ENCODE measurements around the gene B2M.
"Not testable (repeated sequence)": the region's sequence is repeated elsewhere in the genome, so short reads cannot be mapped to it uniquely, and the experiment has no call there.

Gene B2M

GRCh38 chr15:44695294-44695693 lies 16.0 kb upstream of the B2M start:
- FAIRE-seq (no peak), DNase-seq (ENCODE audit: extremely low spot score, insufficient read length, low read depth) (no peak)

GRCh38 chr15:44697014-44697413 lies 14.3 kb upstream of the B2M start:
- no peak for FAIRE-seq
- DNase-seq (ENCODE audit: extremely low spot score, insufficient read length, low read depth): no peak

GRCh38 chr15:44698641-44699040 lies 12.7 kb upstream of the B2M start:
- FAIRE-seq: no peak
- no peak for DNase-seq (ENCODE audit: extremely low spot score, insufficient read length, low read depth)

GRCh38 chr15:44700676-44701075 lies 10.6 kb upstream of the B2M start:
- not testable (repeated sequence) for FAIRE-seq; DNase-seq (ENCODE audit: extremely low spot score, insufficient read length, low read depth)

GRCh38 chr15:44705986-44706385 lies 5.3 kb upstream of the B2M start:
- DNase-seq (ENCODE audit: extremely low spot score, insufficient read length, low read depth) (no peak), FAIRE-seq (no peak)

- no peak for DNase-seq (ENCODE audit: extremely low spot score, insufficient read length, low read depth)
- FAIRE-seq: no peak
Observed at GRCh38 chr15:44706401-44706800, 4.9 kb upstream of the B2M start.

GRCh38 chr15:44706946-44707636 lies 4.2 kb upstream of the B2M start:
- FAIRE-seq (no peak), DNase-seq (ENCODE audit: extremely low spot score, insufficient read length, low read depth) (no peak)

- DNase-seq (ENCODE audit: extremely low spot score, insufficient read length, low read depth): no peak
- peak; percentile 88 for FAIRE-seq
Observed at GRCh38 chr15:44710236-44711095, 851 bp upstream of the B2M start.

GRCh38 chr15:44711743-44712345 lies 527 bp downstream of the B2M start:
- DNase-seq (ENCODE audit: extremely low spot score, insufficient read length, low read depth) (no peak), FAIRE-seq (no peak)

GRCh38 chr15:44712346-44713005 lies 1.2 kb downstream of the B2M start:
- FAIRE-seq (peak; percentile 79), DNase-seq (ENCODE audit: extremely low spot score, insufficient read length, low read depth) (no peak)

- peak; percentile 18 for FAIRE-seq
- no peak for DNase-seq (ENCODE audit: extremely low spot score, insufficient read length, low read depth)
Observed at GRCh38 chr15:44713006-44713966, 2.0 kb downstream of the B2M start.

GRCh38 chr15:44715142-44715796 lies 4.0 kb downstream of the B2M start:
- FAIRE-seq (no peak), DNase-seq (ENCODE audit: extremely low spot score, insufficient read length, low read depth) (no peak)

- DNase-seq (ENCODE audit: extremely low spot score, insufficient read length, low read depth) (no peak), FAIRE-seq (no peak)
Observed at GRCh38 chr15:44715797-44716334, 4.5 kb downstream of the B2M start.

GRCh38 chr15:44716983-44717602 lies 5.8 kb downstream of the B2M start:
- FAIRE-seq (no peak), DNase-seq (ENCODE audit: extremely low spot score, insufficient read length, low read depth) (no peak)

- FAIRE-seq (no peak), DNase-seq (ENCODE audit: extremely low spot score, insufficient read length, low read depth) (no peak)
Observed at GRCh38 chr15:44718180-44718926, 7.0 kb downstream of the B2M start.

- FAIRE-seq: no peak
- no peak for DNase-seq (ENCODE audit: extremely low spot score, insufficient read length, low read depth)
Observed at GRCh38 chr15:44718927-44719292, 7.6 kb downstream of the B2M start.

- FAIRE-seq: peak; percentile 94
- no peak for DNase-seq (ENCODE audit: extremely low spot score, insufficient read length, low read depth)
Observed at GRCh38 chr15:44719293-44719999, 8.1 kb downstream of the B2M start.

All from GM18507 (cell line).